Stomach (tissue), 4 donors: Measurements from ENCODE around the gene U2SURP.

Experiments
- POLR2A ChIP-seq, 4 donors: fragments of 450-650 bp; IDR thresholded peaks; one replicate each; pipeline ENCODE4 v1.6.1; 2016; ENCODE audit warnings: antibody characterized with exemption in 4 of 4, control low read depth in 2 of 4, mild to moderate bottlenecking in 1 of 4, moderate library complexity in 1 of 4
- TF ChIP-seq, protein P1 (sequence below), 7 experiments: fragments of 450-650 bp in 4 of 7; fragments of 200-600 bp in 3 of 7; sonication (generic) in 3 of 7; IDR thresholded peaks; one replicate each; pipeline ENCODE4 v1.5.1; 2016 to 2019; ENCODE audit warnings: antibody characterized with exemption in 7 of 7, control low read depth in 2 of 7, mild to moderate bottlenecking in 1 of 7

DNA sequence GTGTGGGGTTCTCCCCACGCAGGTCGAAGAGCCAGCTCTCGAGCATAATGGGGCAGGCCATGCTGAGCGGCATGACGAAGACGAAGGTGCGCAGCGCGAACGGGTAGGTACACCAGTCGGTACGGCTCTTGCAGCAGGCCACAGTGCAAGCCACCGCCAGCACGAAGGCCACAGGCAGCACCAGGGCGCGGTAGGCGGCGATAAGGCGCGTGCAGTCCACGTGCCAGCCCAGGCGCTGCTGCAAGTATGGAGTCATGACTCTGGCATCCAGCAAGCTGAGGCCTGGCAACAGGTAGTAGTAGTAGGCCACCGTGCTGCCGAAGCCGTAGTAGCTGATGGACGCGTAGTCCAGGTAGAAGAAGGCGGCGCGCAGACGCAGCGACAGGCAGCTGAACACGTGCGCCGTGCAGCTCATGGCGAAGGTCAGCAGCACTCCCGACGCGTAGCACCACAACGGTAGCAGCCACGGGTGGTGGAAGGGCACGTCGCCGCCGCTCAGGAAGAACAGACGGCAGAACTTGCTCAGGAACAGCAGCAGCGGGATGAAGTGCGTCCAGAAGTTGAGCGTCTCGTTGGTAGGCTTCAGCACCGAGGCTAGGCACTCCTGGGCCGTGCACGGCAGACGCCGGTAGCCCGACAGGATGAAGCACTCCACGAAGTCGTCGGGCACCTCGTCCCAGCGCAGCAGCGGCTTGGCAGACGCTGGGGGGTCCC lies 38.7 kb upstream of the U2SURP start:
- TF ChIP-seq, protein P1, sequence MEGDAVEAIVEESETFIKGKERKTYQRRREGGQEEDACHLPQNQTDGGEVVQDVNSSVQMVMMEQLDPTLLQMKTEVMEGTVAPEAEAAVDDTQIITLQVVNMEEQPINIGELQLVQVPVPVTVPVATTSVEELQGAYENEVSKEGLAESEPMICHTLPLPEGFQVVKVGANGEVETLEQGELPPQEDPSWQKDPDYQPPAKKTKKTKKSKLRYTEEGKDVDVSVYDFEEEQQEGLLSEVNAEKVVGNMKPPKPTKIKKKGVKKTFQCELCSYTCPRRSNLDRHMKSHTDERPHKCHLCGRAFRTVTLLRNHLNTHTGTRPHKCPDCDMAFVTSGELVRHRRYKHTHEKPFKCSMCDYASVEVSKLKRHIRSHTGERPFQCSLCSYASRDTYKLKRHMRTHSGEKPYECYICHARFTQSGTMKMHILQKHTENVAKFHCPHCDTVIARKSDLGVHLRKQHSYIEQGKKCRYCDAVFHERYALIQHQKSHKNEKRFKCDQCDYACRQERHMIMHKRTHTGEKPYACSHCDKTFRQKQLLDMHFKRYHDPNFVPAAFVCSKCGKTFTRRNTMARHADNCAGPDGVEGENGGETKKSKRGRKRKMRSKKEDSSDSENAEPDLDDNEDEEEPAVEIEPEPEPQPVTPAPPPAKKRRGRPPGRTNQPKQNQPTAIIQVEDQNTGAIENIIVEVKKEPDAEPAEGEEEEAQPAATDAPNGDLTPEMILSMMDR (IDR thresholded peaks at IDR 0.05) = no peak
- no peak for TF ChIP-seq POLR2A (IDR thresholded peaks at IDR 0.05)
